Endothelial cell (in vitro differentiated cells): ENCODE results near the gene YDJC. TPM values are rescaled to one million over a fixed set of nuclear protein-coding genes. Genes with fewer than 3 reads are reported as not detected.

Source experiments
- DNase-seq: peaks from one replicate; pipeline ENCODE4 v3.0.0; 2021; ENCODE audit warnings: low spot score
- H3K27ac Mint-ChIP-seq: one replicate; pipeline ENCODE4 v1.8.0; 2021; ENCODE audit warnings: mixed read lengths, inconsistent platforms; ENCODE audit not compliant: unreplicated experiment
- H3K27me3 Mint-ChIP-seq: one replicate; pipeline ENCODE4 v1.8.0; 2021; ENCODE audit warnings: mild to moderate bottlenecking, moderate library complexity, mixed read lengths, inconsistent platforms; ENCODE audit not compliant: unreplicated experiment
- H3K36me3 Mint-ChIP-seq: one replicate; pipeline ENCODE4 v1.8.0; 2021; ENCODE audit warnings: mild to moderate bottlenecking, low read depth, mixed read lengths, inconsistent platforms; ENCODE audit not compliant: unreplicated experiment
- H3K4me1 Mint-ChIP-seq: one replicate; pipeline ENCODE4 v1.8.0; 2021; ENCODE audit warnings: mild to moderate bottlenecking, mixed read lengths, inconsistent platforms; ENCODE audit not compliant: unreplicated experiment
- H3K4me3 Mint-ChIP-seq: one replicate; pipeline ENCODE4 v1.8.0; 2021; ENCODE audit warnings: mild to moderate bottlenecking, mixed read lengths, inconsistent platforms; ENCODE audit not compliant: unreplicated experiment
- H3K9me3 Mint-ChIP-seq: one replicate; pipeline ENCODE4 v1.8.0; 2021; ENCODE audit warnings: mixed read lengths, inconsistent platforms; ENCODE audit not compliant: unreplicated experiment
- CTCF ChIP-seq: fragments of 200-600 bp; sonication (generic); IDR thresholded peaks from one replicate; pipeline ENCODE4 v1.5.0; 2021; ENCODE audit warnings: antibody characterized with exemption; ENCODE audit not compliant: unreplicated experiment
- total RNA-seq: library from RNA; stranded (reverse); fragmentation: NEBNext Ultra II Directional; extraction: Animal tissue kit (Norgen Biotek cat#: 25700); gene quantifications from one replicate; pipeline ENCODE4 v1.2.1, GENCODE V29; 2021; ENCODE audit not compliant: unreplicated experiment

YDJC gene
- total RNA-seq, 1 donor from 2014 or later = 11.2 TPM

- Mint-ChIP-seq H3K4me1 (no peaks in the 10 kb centered on the region), H3K27me3 (peaks cover 2% of the 10 kb centered on the region), H3K4me3 (no peak overlapping the region), H3K36me3 (peaks cover 29% of the 10 kb centered on the region), H3K9me3 (no peaks in the 10 kb centered on the region), H3K27ac (no peak overlapping the region)
- no peak for TF ChIP-seq CTCF
- no peak for DNase-seq
Measured at GRCh38 chr22:21674638-21675245, 44.9 kb upstream of the YDJC start.

GRCh38 chr22:21673534-21674321, 43.9 kb upstream of the YDJC start:
- no peaks in the 10 kb centered on the region for H3K9me3 Mint-ChIP-seq

DNA sequence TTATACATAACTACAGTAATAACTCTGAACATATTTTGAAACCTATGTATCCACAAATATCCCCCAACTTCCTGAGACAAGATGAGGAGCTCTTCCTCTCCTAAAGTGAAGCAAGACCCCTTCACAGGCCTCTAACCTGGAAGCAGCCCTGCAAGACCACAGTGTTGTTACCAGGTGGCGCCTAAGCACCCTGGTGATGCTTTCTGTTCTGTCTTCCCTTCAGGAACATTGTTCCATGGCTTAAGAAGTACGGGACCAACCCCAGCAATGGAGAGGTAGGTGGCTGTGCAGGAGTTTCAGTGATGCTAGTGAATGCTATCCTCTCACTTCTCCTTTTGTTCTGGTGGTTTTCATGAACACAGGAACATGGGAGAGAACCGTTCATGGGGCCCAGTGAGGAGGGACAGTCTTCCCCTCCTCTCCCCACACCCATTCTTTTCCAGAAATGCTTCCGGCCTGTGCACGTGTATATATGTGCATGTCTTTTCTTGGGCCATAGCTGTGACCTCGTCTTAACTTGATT, 42.3 kb upstream of the YDJC start:
- Mint-ChIP-seq H3K4me1 (peaks cover 3% of the 10 kb centered on the region), H3K36me3 (peaks cover 32% of the 10 kb centered on the region), H3K9me3 (no peaks in the 10 kb centered on the region), H3K4me3 (no peak overlapping the region), H3K27me3 (peaks cover 3% of the 10 kb centered on the region), H3K27ac (no peak overlapping the region)
- no peak for TF ChIP-seq CTCF
- no peak for DNase-seq

More at GRCh38 chr22:21673534-21674321, 43.9 kb upstream of the YDJC start:
- DNase-seq = no peak
- Mint-ChIP-seq H3K27me3 (peaks cover 2% of the 10 kb centered on the region), H3K27ac (no peak overlapping the region), H3K4me3 (no peak overlapping the region), H3K36me3 (peaks cover 29% of the 10 kb centered on the region), H3K4me1 (no peaks in the 10 kb centered on the region)
- no peak for TF ChIP-seq CTCF

DNA sequence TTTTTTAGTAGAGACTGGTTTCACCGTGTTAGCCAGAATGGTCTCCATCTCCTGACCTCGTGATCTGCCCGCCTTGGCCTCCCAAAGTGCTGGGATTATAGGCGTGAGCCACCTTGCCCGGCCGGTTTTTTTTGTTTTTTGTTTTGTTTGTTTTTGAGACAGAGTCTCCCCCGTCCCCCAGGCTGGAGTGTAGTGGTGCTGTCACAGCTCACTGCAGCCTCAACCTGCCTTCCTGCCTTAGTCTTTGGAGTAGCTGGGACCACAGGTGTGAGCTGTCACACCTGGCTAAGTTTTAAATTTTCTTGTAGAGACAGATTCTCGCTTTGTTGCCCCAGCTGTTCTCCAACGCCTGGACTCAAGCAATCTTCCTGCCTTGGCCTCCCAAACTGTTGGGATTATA, 39.2 kb upstream of the YDJC start:
- no peaks in the 10 kb centered on the region for H3K9me3 Mint-ChIP-seq
- peaks cover 12% of the 10 kb centered on the region for H3K36me3 Mint-ChIP-seq
- no peak overlapping the region for H3K4me3 Mint-ChIP-seq
- DNase-seq = no peak
- no peak overlapping the region for H3K27ac Mint-ChIP-seq
- peaks cover 11% of the 10 kb centered on the region for H3K4me1 Mint-ChIP-seq
- no peak for TF ChIP-seq CTCF
- H3K27me3 Mint-ChIP-seq = peaks cover 15% of the 10 kb centered on the region

DNA sequence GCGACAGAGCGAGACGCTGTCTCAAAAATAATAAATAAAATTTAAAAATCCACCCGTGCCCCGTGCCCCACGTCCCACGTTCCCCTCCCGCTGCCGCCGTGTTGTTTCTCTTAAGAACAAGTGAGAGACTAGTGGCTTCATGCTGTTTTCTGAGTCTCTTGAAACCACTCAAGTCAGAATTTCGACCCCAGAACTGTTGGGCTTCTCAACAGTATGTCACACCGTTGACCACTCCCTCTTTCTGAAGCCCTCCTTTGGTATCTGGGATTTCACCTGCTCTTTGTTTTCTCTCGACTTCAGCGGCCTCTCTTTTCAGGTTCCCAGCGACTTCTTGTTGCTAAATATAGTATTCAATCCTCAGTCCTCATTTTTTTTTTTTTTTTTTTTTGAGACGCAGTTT, 37.0 kb upstream of the YDJC start:
- Mint-ChIP-seq H3K9me3 (no peaks in the 10 kb centered on the region), H3K4me1 (peaks cover 11% of the 10 kb centered on the region), H3K27me3 (peaks cover 15% of the 10 kb centered on the region), H3K4me3 (peak overlapping the region; percentile 99), H3K27ac (peak overlapping the region; percentile 83), H3K36me3 (peaks cover 7% of the 10 kb centered on the region)
- DNase-seq = no peak
- no peak for TF ChIP-seq CTCF
